Large intestine (tissue), 3 donors: ENCODE data around the gene PTH1R. TPM values are rescaled to one million over a fixed set of nuclear protein-coding genes. Genes with fewer than 3 reads are reported as not detected.
A peak's percentile ranks its signal among the peaks of the same experiment; 100 is the strongest.
"Not testable (repeated sequence)": the region's sequence is repeated elsewhere in the genome, so short reads cannot be mapped to it uniquely, and the experiment has no call there.

Experiments
- DNase-seq, 2 donors: peaks; one replicate each; pipeline versions ENCODE4 v3.0.0 to v3.0.0-alpha.2; 2013
- H3K27ac ChIP-seq: one replicate; pipeline ENCODE4 v1.5.1; 2013; ENCODE audit warnings: low read length
- H3K27me3 ChIP-seq: 2 replicates; pipeline ENCODE4 v1.6.1; 2013; ENCODE audit warnings: low read length; ENCODE audit not compliant: control insufficient read depth, insufficient read depth
- H3K36me3 ChIP-seq: 2 replicates; pipeline ENCODE4 v1.6.1; 2013; ENCODE audit warnings: low read length; ENCODE audit not compliant: control insufficient read depth, insufficient read depth
- H3K4me1 ChIP-seq: one replicate; pipeline ENCODE4 v1.6.1; 2013; ENCODE audit warnings: low read length; ENCODE audit not compliant: control insufficient read depth, insufficient read depth
- H3K4me3 ChIP-seq: one replicate; pipeline ENCODE4 v1.5.1; 2013; ENCODE audit warnings: low read length
- H3K9me3 ChIP-seq: one replicate; pipeline ENCODE4 v1.6.1; 2013; ENCODE audit warnings: mild to moderate bottlenecking, low read depth, low read length, moderate library complexity; ENCODE audit not compliant: control insufficient read depth
- WGBS: methylation state at CpG from one replicate; pipeline ENCODE4 v1.1.5; 2013; ENCODE audit warnings: low lambda C conversion rate; ENCODE audit not compliant: insufficient coverage; 5-methylcytosine and 5-hydroxymethylcytosine counted together
- polyA plus RNA-seq: library from polyadenylated mRNA; unstranded; fragments of 120-200 nt; gene quantifications from one replicate; pipeline ENCODE4 v1.2.1, GENCODE V29; 2013

Gene PTH1R
- polyA plus RNA-seq, 1 donor: 8.7 TPM

DNA sequence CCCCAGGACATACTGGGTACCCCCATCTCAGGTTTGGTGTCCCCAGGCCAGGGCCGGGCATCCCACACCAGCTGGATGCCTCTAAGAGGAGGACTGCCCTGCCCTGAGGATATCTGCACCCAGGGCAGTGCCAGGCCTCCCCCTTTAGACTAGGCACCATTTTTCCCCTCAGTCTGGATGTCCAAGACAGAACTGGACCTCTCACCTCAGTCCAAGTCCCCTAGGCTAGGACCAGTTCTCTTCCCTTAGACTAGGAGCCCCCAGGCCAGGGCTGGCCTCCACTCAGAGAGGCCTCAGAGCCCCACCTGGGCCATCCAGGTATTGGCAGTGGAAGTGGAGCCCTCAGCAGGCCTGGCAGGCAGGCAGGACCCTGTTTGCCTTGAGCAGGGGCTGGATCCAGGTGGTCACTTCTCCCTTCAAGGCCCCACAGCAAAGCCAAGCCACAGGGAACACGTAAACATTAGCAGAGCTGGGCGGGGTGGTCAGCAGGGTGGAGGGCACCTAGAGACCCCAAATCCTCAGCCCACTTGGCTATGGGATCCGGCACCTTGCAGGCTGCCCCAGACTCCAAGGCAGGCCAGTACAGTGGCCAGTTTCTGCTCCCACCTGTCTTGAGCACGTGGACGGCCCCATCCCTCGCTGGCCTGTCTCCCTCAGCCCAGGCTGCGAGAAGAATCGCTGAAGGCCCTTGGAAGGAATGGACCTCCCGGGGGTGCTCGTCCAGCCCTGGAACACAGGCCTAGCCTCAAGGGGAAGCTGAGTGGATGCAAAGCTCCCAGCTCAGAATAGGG, 28.3 kb downstream of the PTH1R start:
- no peak for DNase-seq

DNA sequence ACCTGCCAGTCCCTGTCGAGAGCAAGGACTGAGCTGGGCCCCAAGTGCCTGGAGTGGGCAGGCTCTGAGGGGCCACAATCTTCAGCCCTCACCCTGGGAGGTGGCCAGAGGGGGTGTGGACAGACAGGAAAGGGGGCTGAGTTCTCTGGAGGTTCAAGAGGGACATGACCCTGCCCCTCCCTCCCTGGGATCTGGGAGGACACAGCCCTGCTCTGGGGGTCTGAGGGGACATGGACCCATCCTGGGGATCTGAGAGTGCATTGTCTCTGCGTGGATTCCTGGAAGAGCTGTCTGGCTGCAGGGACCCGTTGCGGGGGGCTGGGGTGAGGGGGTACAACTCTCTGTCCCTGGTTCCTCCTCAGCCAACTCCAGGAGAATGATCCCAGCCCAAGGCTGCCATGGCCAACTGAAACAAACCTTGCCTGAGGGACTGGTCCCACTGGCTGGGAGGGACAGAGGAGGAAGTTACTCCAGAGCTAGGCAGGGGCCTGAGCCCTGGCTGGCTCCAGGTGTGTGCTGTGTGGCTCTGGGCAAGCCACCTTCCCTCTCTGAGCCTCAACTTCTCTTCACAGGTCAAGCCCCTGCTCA, 29.0 kb downstream of the PTH1R start:
- DNase-seq: no peak
- Histone ChIP-seq H3K36me3 (no peaks in the 10 kb centered on the region), H3K9me3 (no peaks in the 10 kb centered on the region), H3K27ac (no peak overlapping the region), H3K4me3 (no peak overlapping the region), H3K27me3 (no peaks in the 10 kb centered on the region), H3K4me1 (peaks cover 7% of the 10 kb centered on the region)
- no CpG with 5 or more reads among the region's 4 CpGs for WGBS

More for the DNA sequence above, 28.3 kb downstream of the PTH1R start:
- Histone ChIP-seq H3K4me1 (peaks cover 7% of the 10 kb centered on the region), H3K36me3 (no peaks in the 10 kb centered on the region), H3K27me3 (no peaks in the 10 kb centered on the region), H3K9me3 (no peaks in the 10 kb centered on the region), H3K4me3 (no peak overlapping the region), H3K27ac (no peak overlapping the region)
- WGBS: no CpG with 5 or more reads among the region's 11 CpGs

GRCh38 chr3:46907271-46907670, 29.8 kb downstream of the PTH1R start:
- no peaks in the 10 kb centered on the region for H3K27me3 ChIP-seq
- DNase-seq: no peak
- no CpG with 5 or more reads among the region's 12 CpGs for WGBS
- H3K27ac ChIP-seq: no peak overlapping the region
- H3K9me3 ChIP-seq: no peaks in the 10 kb centered on the region
- H3K36me3 ChIP-seq: no peaks in the 10 kb centered on the region
- peaks cover 7% of the 10 kb centered on the region for H3K4me1 ChIP-seq
- no peak overlapping the region for H3K4me3 ChIP-seq

DNA sequence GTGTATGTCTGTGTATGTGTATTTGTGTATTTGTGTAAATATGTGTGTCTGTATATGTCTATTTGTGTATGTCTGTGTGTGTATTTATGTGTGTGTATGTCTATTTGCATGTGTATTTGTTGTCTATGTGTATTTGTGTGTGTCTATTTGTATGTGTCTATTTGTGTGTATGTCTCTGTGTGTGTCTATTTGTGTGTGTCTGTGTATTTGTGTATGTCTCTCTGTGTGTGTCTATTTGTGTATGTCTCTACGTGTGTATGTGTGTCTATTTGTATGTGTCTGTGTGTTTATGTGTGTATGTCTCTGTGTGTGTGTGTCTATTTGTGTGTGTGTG, 30.4 kb downstream of the PTH1R start:
- Histone ChIP-seq H3K4me3 (no peak overlapping the region), H3K9me3 (no peaks in the 10 kb centered on the region), H3K4me1 (peaks cover 7% of the 10 kb centered on the region), H3K27me3 (no peaks in the 10 kb centered on the region), H3K36me3 (no peaks in the 10 kb centered on the region), H3K27ac (no peak overlapping the region)
- no CpG with 5 or more reads among the region's 1 CpG for WGBS
- no peak for DNase-seq

GRCh38 chr3:46908294-46908985, 30.9 kb downstream of the PTH1R start:
- Histone ChIP-seq H3K9me3 (no peaks in the 10 kb centered on the region), H3K27me3 (no peaks in the 10 kb centered on the region), H3K27ac (no peak overlapping the region), H3K4me3 (no peak overlapping the region), H3K36me3 (no peaks in the 10 kb centered on the region), H3K4me1 (peaks cover 7% of the 10 kb centered on the region)
- no peak for DNase-seq
- WGBS: no CpG with 5 or more reads among the region's 24 CpGs

DNA sequence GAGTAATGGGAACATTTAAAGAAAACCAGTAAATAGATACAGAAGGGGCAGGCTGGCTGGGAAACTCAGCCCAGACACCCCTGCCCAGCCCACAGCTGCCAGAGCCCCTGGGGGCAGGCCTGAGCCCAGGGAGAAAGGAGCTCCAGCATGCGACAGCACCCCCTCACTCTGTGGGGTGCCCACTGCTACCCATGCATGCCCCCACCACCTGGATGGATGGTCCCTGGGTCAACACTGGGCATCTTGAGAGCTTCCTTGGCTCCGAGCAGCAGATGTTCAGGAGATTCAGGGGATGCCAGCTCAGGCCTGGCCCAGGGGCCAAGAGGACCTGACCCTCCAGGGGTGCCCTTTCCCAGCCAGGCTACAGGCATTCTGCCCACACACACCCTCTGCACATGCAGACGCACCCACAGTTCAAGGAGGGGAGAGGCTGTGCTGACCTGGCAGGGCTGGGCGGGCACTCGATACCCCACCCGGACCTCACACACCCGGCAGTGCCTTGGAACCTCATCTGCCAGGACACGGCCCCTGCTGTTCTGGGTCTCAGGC, 31.5 kb downstream of the PTH1R start:
- no peaks in the 10 kb centered on the region for H3K27me3 ChIP-seq
- H3K27ac ChIP-seq: no peak overlapping the region
- no peak overlapping the region for H3K4me3 ChIP-seq
- H3K36me3 ChIP-seq: no peaks in the 10 kb centered on the region
- no peak for DNase-seq
- H3K9me3 ChIP-seq: no peaks in the 10 kb centered on the region
- no CpG with 5 or more reads among the region's 8 CpGs for WGBS
- peaks cover 7% of the 10 kb centered on the region for H3K4me1 ChIP-seq

DNA sequence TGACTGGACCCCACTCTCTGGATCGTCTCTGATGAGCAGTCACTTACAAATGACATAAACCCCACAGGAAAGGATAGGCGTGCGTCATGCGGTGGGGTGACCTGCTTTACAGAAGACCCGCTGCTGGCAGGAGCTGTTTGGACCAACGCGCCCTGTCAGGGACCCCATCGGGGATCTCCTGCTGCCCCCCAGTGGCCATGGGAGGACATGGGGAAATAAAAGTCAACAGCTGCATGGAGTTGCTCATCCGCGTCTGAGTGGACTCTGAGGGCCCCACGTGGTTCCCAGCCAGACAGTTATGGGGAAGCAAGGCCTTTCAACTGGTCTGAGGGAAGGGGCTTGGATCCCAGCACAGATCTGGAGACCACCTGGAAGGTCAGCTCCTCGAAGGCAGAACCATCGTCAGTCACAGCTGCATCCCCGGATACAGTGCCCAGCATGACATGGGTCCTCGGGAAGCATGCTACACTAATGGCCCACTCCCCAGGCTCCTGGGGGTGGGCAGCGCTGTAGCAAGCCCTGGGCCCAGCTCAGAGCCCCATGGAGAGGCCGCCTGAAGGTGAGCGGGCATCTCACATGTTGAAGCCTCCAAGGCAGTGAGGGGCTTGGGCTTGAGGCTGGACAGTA, 32.1 kb downstream of the PTH1R start:
- no peaks in the 10 kb centered on the region for H3K9me3 ChIP-seq
- H3K4me3 ChIP-seq: no peak overlapping the region
- H3K4me1 ChIP-seq: peaks cover 7% of the 10 kb centered on the region
- WGBS: no CpG with 5 or more reads among the region's 18 CpGs
- H3K27me3 ChIP-seq: no peaks in the 10 kb centered on the region
- H3K36me3 ChIP-seq: no peaks in the 10 kb centered on the region
- no peak overlapping the region for H3K27ac ChIP-seq
- peak; percentile 75 to 80 for DNase-seq

GRCh38 chr3:46910166-46910760, 32.7 kb downstream of the PTH1R start:
- Histone ChIP-seq H3K4me1 (peaks cover 7% of the 10 kb centered on the region), H3K4me3 (no peak overlapping the region), H3K27ac (no peak overlapping the region), H3K27me3 (no peaks in the 10 kb centered on the region), H3K9me3 (no peaks in the 10 kb centered on the region), H3K36me3 (no peaks in the 10 kb centered on the region)
- WGBS: no CpG with 5 or more reads among the region's 6 CpGs
- no peak for DNase-seq

GRCh38 chr3:46910914-46911313, 33.4 kb downstream of the PTH1R start:
- WGBS: no CpG with 5 or more reads among the region's 10 CpGs
- H3K36me3 ChIP-seq, H3K4me3 ChIP-seq, H3K9me3 ChIP-seq, DNase-seq, H3K27ac ChIP-seq, H3K27me3 ChIP-seq, H3K4me1 ChIP-seq: not testable (repeated sequence)

- Histone ChIP-seq H3K27me3 (no peaks in the 10 kb centered on the region), H3K4me3 (no peak overlapping the region), H3K36me3 (peaks cover 8% of the 10 kb centered on the region), H3K9me3 (peaks cover 2% of the 10 kb centered on the region), H3K27ac (no peak overlapping the region), H3K4me1 (peaks cover 7% of the 10 kb centered on the region)
- WGBS: 100% methylated on average over 1 of the region's 3 CpGs
- DNase-seq: no peak
These were observed 35.5 kb downstream of the PTH1R start for GRCh38 chr3:46912986-46913385.
